GM18870 (cell line): ENCODE results near the gene ARHGEF5.
"Not testable (repeated sequence)": the region's sequence is repeated elsewhere in the genome, so short reads cannot be mapped to it uniquely, and the experiment has no call there.

Experiments
- ATAC-seq: cut with Tn5 transposase; IDR thresholded peaks from one replicate; pipeline ENCODE4 v1.9.1; 2021; ENCODE audit warnings: moderate library complexity; ENCODE audit not compliant: unreplicated experiment

The ARHGEF5 gene

GRCh38 chr7:144418931-144419330 is 63.7 kb downstream of the ARHGEF5 start:
- not testable (repeated sequence) for ATAC-seq

DNA sequence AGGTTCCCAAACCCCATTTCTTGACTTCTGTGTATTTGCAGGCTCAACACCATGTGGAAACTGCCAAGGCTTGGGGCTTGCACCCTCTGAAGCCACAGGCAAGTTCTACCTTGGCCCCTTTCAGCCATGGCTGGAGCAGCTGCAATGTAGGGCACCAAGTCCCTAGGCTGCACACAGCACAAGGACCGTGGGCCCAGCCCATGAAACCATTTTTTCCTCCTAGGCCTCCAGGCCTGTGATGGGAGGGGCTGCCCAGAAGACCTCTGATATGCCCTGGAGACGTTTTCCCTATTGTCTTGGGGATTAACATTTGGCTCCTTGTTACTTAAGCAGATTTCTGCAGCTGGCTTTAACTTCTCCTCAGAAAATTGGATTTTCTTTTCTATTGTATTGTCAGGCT is 72.3 kb downstream of the ARHGEF5 start:
- not testable (repeated sequence) for ATAC-seq

DNA sequence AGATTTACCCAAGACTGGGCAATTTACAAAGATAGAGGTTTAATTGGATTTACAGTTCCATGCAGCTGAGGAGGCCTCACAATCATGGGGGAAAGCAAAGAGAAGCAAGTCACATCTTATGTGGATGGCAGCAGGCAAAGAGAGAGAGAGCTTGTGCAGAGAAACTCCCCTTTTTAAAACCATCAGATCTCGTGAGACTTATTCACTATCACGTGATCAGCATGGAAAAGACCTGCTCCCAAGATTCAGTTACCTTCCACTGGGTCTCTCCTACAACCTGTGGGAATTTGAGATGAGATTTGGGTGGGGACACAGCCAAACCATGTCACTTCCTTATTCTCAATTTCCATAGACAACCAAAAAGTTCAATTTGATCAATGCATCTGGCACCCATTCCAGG is 73.2 kb downstream of the ARHGEF5 start:
- ATAC-seq = no peak
